Non-pigmented ciliary epithelial cell (primary cell): ENCODE results near the gene SLC49A4.

Source experiments
- DNase-seq: peaks from one replicate; pipeline ENCODE4 v3.0.0-alpha.2; 2010; ENCODE audit warnings: low read depth

SLC49A4 gene

GRCh38 chr3:122786066-122786465 lies 8.8 kb upstream of the SLC49A4 start:
- DNase-seq: no peak

- no peak for DNase-seq
Measured at GRCh38 chr3:122787872-122788271, 7.0 kb upstream of the SLC49A4 start.

- no peak for DNase-seq
Measured at GRCh38 chr3:122789585-122790273, 5.1 kb upstream of the SLC49A4 start.

- DNase-seq: peak; percentile 73
Measured at GRCh38 chr3:122793568-122794416, 1.1 kb upstream of the SLC49A4 start, which contains the start of gene HSPBAP1. HSPBAP1 (minus strand) TSS chr3:122793831; CDS start chr3:122793680, 151 bp downstream.

- no peak for DNase-seq
Measured at GRCh38 chr3:122794483-122794778, 438 bp upstream of the SLC49A4 start.

GRCh38 chr3:122795674-122796195 lies 866 bp downstream of the SLC49A4 start:
- DNase-seq: no peak

GRCh38 chr3:122797291-122797690 lies 2.4 kb downstream of the SLC49A4 start:
- no peak for DNase-seq

GRCh38 chr3:122799322-122799721 lies 4.5 kb downstream of the SLC49A4 start:
- DNase-seq: no peak

- DNase-seq: no peak
Measured at GRCh38 chr3:122800031-122800430, 5.2 kb downstream of the SLC49A4 start.

GRCh38 chr3:122800706-122801237 lies 5.9 kb downstream of the SLC49A4 start:
- DNase-seq: no peak

- no peak for DNase-seq
Measured at GRCh38 chr3:122802323-122802722, 7.5 kb downstream of the SLC49A4 start.

- DNase-seq: no peak
Measured at GRCh38 chr3:122803977-122804376, 9.1 kb downstream of the SLC49A4 start.

- no peak for DNase-seq
Measured at GRCh38 chr3:122810734-122811133, 15.9 kb downstream of the SLC49A4 start.

- DNase-seq: no peak
Measured at GRCh38 chr3:122816587-122816986, 21.7 kb downstream of the SLC49A4 start.

- DNase-seq: peak; percentile 18
Measured at GRCh38 chr3:122824465-122825381, 29.9 kb downstream of the SLC49A4 start.

- DNase-seq: no peak
Measured at GRCh38 chr3:122825460-122825859, 30.6 kb downstream of the SLC49A4 start.

- no peak for DNase-seq
Measured at GRCh38 chr3:122826278-122826677, 31.4 kb downstream of the SLC49A4 start.

GRCh38 chr3:122828281-122828680 lies 33.4 kb downstream of the SLC49A4 start:
- DNase-seq: no peak

- DNase-seq: no peak
Measured at GRCh38 chr3:122835590-122835989, 40.7 kb downstream of the SLC49A4 start.

GRCh38 chr3:122843604-122844003 lies 48.7 kb downstream of the SLC49A4 start:
- no peak for DNase-seq

GRCh38 chr3:122857019-122857418 lies 62.1 kb downstream of the SLC49A4 start:
- DNase-seq: peak; percentile 5

GRCh38 chr3:122858373-122858772 lies 63.5 kb downstream of the SLC49A4 start:
- peak; percentile 3 for DNase-seq
